RPMI7951 (cell line): ENCODE measurements around the gene ADAD2. TPM values are rescaled to one million over a fixed set of nuclear protein-coding genes. Genes with fewer than 3 reads are reported as not detected.

Source experiments
- DNase-seq: peaks from one replicate; pipeline ENCODE4 v3.0.0-alpha.2; 2012; ENCODE audit warnings: low read depth
- total RNA-seq: library from RNA; depleted of rRNA; stranded (reverse); fragments of >200 nt; shearing (Covaris generic); gene quantifications from 2 replicates; pipeline ENCODE4 v1.2.3, GENCODE V29; 2014

Gene ADAD2
- total RNA-seq, 1 experiment from 2014 or later = not detected

GRCh38 chr16:84223456-84223855 is 32.5 kb downstream of the ADAD2 start:
- no peak for DNase-seq

GRCh38 chr16:84224554-84224953 is 33.6 kb downstream of the ADAD2 start:
- no peak for DNase-seq

GRCh38 chr16:84225126-84225525 is 34.2 kb downstream of the ADAD2 start:
- DNase-seq = no peak

- DNase-seq = no peak
Observed at GRCh38 chr16:84225571-84225970, 34.6 kb downstream of the ADAD2 start.

- DNase-seq = no peak
Observed at GRCh38 chr16:84226026-84226425, 35.1 kb downstream of the ADAD2 start.

GRCh38 chr16:84227548-84227947 is 36.6 kb downstream of the ADAD2 start:
- no peak for DNase-seq

- peak; percentile 91 for DNase-seq
Observed at GRCh38 chr16:84228256-84228838, 37.4 kb downstream of the ADAD2 start.

GRCh38 chr16:84229471-84229870 is 38.5 kb downstream of the ADAD2 start:
- no peak for DNase-seq

GRCh38 chr16:84232060-84232459 is 41.1 kb downstream of the ADAD2 start:
- DNase-seq = no peak

GRCh38 chr16:84232969-84233368 is 42.0 kb downstream of the ADAD2 start:
- no peak for DNase-seq

GRCh38 chr16:84233748-84234147 is 42.8 kb downstream of the ADAD2 start:
- DNase-seq = no peak

GRCh38 chr16:84234321-84235241 is 43.6 kb downstream of the ADAD2 start:
- peak; percentile 28 for DNase-seq

GRCh38 chr16:84236671-84237070 is 45.7 kb downstream of the ADAD2 start:
- DNase-seq = no peak

GRCh38 chr16:84237994-84238750 is 47.2 kb downstream of the ADAD2 start:
- DNase-seq = no peak

- no peak for DNase-seq
Observed at GRCh38 chr16:84239141-84239769, 48.3 kb downstream of the ADAD2 start.

- no peak for DNase-seq
Observed at GRCh38 chr16:84239909-84240308, 49.0 kb downstream of the ADAD2 start, which contains the start of gene KCNG4. Gene KCNG4 (minus strand): TSS chr16:84240012. CDS start chr16:84237485, 2,527 bp downstream.

- no peak for DNase-seq
Observed at GRCh38 chr16:84240455-84240854, 49.5 kb downstream of the ADAD2 start.

GRCh38 chr16:84241778-84242177 is 50.8 kb downstream of the ADAD2 start:
- DNase-seq = no peak

GRCh38 chr16:84242839-84243238 is 51.9 kb downstream of the ADAD2 start:
- DNase-seq = no peak

GRCh38 chr16:84243732-84244131 is 52.8 kb downstream of the ADAD2 start:
- DNase-seq = no peak

- DNase-seq = no peak
Observed at GRCh38 chr16:84244728-84245127, 53.8 kb downstream of the ADAD2 start.
